Measurements from ENCODE around the gene KCNH4.

KCNH4 gene

DNA sequence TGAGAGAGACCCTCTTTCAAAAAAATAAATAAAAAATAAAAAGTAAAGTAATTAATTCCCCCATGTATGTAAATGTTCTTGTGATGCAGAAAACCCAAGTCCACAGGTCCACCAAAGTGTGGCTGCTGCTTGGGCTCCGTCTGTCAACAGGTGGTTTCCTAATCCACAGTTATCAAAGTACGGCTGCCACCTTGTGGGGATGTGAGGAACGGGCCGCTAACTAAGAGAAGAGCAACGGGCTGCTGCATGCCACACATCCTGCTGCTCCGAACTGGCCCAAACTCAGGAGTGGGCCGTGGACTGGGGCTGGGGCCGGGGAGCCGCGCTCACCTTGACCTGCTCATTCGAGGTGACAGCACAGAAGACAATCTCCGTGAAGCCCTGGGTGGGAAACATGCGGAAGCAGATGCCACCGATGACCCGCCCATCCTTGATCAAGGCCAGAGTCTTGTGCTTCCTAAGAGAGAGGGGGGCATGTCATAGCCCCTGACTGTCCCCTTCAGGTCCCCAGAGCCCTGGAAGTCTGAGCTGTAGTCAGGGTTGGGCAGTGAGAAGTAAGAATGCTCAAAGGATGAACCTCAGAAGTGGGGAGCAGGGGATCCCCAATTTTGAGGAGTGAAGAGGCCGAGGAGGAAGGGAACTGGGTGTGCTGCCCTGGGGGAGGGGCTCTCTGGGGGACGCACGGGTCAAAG, 64.1 kb downstream of the KCNH4 start:
- no peak for DNase-seq

DNA sequence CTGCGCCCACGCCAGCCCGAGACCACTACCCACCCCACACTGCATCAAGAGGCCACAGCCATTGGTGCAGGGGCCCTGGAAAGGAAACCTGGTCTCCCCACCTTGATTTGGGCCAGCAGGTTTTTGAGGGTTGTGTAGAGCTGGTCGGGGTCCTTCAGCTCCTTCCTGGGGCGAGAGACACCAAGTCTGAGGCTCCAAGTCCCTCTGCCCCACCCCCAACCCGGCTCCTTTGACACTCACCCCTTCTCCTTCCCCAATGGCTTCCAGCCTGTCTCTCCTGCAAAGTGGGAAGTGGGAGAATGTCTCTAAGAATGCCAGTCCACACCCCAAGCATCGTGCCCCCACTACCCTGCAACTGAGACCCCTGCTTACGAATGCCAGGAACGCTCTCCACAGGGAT, 66.8 kb downstream of the KCNH4 start:
- DNase-seq, result no peak

DNA sequence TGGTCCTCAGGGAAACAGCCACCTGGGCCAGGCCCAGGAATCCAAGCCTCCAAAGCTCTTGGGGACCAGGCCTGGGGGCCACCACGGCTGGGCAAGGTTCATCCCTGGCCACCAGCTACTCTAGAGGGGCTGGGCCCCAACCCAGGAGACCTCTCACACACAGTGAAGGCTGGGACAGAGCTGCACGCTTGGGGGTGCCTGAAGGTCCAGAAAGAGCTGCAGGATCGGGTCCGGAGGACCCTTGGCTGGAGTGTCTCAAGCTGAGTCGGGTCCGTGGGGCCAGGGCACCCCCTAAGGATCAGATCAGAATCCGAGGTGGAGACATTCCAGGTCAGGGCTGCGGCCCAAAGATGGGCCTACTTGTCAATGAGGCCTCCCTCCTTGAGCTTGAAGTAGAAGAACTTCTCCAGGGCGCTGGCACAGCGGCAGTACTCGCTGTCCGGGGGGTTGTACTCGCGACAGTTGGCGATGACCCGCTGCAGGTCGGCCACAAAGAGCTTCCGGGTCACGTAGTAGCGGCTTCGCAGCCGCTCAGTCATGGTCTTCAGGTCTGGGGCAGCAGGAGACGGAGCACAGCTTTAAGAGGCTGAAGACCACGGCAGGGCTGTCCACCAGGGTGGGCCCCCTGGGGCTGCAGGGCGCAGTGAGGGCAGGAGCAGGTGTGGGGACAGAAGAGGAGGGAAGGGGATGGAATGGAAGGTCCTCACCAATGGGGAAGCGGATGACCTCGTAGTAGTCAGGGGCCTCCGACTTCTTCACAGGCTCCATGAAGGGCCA, 67.5 kb downstream of the KCNH4 start:
- DNase-seq, result no peak

DNA sequence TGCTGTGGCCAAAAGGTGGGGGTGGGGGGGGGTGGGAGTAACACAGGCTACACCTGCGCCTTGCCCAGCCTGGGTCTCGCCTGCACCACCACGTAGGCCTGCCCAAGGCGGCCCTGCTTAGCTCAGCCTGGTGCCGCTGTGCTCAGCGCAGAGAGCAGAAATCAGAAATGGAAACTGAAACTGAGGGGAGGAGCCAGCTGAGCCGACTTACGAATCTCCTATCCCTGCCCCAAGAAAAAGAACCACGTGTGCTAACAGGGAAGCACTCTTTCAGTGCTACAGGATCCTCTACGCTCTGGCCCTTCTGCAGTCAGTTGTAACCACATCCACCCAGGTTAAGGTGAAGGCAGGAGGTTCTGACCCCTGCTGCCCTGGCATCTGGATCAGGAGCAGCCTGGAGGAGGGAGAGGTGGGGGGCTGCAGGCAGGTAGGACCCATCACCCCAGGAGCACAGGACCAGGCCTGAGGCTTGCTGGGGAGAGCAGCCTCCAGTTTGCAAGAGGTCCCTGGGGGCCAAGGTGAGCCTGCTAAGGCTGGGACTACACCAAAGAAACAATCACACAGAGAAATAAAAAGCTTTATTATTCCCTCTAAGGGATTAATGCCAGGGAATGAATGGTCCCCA, 68.3 kb downstream of the KCNH4 start, which contains the start of gene DHX58:
TSS of gene DHX58 (minus strand) at position 163 of the 625 bp plus-strand sequence. CDS start 822 bp downstream, outside the sequence.
- peak; percentile 22 for DNase-seq

DNA sequence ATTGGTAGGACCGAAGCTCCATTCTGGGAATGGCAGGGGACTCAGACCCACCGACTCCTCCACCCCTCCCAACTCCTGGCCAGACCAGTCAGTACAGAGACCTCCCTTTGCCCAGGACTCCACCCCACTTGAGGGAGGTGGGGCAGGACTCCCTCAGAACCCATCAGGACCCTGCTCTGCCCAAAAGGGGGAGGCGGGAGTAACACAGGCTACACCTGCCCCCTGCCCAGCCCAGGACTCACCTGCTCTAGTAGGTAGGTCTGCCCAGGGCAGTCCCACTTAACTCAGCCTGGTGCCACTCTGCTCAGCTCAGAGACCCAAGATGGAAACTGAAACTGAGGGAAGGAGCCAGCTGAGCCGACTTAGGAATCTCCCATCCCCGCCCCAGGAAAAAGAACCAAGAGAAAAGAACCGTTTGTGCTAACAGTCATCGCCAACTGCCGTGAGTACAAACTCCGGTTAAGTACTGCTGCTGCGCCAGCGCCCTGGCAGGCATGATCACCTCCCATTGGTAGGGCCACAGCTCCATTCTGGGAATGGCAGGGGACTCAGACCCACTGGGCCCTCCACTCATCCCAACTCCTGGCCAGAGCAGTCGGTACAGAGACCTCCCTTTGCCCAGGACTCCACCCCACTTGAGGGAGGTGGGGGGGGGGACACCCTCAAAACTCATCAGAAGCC, 68.9 kb downstream of the KCNH4 start:
- DNase-seq, result no peak

DNA sequence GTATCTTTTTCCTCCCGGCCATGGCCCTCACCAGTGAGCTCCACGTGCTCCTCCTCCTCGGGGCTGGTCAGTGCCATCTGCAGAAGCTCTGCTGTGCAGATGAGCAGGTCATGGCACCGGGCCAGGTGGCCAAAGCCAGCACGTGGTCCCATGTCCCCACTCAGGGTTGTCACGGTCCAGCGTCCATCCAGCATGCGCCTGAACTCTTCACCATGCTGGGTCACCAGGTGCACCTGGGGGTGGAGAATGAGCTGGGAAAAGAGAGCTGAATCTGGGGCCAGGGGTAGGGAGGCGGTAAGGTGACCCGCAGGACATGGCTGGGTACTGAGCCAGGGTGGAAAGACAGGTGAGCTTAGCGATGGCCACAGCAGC, 69.7 kb downstream of the KCNH4 start:
- DNase-seq, result no peak

DNA sequence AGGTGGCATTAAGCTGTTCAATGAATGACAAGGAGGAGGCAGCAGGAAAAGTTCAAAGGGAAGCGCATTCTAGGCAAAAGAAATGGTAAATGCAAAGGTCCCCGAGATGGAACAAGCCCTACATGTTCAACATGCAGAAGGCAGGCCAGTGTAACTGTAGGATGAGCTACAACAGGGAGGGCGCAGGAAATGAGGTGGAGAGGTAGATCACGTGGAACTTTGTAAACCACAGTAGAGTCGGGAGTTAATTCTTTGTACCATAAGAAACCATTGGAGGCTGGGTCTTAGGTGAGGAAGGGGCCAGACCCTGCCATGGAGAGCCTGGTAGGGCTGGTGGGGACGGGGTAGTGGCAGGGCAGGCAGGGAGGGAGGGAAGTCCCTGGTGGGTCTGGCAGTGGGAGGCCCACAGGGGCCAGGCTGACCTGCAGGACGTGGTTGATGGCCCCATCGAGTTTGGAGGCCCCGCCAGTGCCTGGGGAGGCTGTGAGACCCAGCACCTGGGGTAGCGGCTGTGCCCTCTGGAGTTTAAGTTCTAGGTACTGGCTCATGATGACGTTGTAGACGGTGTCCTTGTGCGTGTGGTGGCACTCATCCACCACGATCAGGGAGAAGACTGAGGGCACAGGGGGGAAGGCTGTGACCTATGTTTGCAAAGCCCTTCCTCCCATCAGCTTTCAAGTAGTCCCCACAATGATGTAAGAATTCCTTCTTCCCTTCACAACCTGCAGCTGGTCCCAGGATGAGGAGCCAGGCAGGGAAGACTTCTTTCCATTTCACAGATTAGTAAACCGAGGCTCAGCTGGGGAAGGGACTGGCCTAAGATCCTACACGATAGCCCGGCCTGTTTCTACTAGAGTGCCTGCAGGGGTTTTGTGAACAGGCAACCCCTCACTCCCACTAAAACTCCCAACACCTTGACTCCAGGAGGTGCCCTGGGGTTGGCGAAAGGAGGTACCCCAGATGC, 70.4 kb downstream of the KCNH4 start:
- DNase-seq, result no peak

DNA sequence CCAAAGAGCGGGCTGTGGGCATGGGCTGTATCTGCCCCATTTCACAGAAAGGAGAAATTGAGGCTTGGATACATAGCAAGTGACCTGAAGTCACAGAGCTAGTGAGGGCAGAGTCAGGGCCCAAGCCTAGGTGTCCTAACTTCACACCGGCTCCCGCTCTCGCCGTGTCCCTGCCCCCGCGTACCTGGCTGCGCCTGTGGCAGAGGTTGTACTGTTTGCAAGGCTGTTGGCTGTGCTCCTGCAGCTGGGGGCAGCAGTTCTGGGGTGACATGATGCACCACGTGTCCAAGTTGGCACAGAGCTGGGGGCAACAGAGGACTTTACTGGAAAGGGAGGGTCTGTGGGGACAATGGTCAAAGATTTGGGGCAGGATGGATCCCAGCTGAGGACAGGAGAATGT, 71.9 kb downstream of the KCNH4 start:
- no peak for DNase-seq

DNA sequence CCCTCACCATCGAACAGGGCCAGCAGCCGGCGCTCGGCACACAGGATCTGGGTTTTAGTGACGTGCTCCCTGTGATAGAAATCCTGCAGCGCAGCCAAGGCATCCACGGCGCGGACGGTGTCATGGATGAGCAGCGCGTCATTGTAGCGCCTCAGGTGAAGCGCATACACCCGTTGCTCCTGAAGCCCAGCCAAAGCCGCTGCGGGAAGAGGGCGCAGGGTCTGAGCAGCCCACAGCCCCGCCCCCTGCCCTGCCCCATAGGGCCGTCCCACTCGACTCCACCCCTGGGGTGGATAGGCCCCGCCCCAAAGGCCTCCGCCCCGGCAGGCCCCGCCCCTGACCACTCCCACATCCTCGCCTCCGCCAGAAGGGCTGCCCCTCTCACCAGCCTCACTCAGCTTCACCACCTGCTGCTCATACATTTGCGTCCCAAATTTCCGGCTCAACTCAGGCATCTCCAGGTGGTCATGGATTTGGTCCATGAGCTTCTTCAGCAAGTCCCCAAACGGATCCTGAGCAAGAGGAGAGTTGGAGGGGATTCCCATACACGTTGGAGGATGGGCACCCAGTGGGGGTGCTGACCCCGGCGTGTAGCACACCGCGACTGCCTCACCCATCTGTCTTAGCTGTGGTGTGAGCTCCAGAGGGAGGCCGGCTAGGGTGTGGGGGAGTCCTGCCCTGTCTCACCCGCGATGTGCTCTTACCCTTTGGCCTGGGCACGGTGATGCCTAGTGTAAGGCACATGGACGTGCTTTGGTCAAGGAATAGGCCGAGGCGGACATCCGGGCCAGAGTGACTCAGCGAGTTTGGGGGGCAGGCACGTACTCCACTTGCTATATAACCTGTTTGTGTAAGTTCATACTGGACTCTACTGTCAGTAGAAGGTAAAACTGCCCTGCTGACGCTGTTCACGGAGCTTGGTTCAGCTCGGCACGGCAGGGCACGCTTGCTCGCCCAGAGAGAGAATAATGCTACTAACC, 73.1 kb downstream of the KCNH4 start:
- DNase-seq, result no peak

DNA sequence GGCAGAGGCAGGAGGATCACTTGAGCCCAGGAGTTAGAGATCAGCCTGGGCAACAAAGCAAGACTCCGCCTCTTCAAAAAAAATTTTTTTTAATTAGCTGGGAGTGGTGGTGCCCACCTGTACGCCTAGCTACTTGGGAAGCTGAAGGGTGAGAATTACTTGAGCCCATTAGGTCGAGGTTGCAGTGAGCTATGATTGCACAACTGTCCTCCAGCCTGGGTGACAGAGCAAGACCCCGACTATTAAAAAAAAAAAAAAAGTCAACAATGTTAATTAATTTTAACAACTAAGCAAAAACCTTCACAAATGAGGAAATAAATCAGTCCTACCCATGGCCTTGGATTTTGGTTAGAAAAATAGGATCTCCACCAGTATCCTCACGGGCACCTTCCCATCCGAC, 73.8 kb downstream of the KCNH4 start:
- no peak for DNase-seq

Data from GOT3 (cell line).